Erythroblast (primary cell): ENCODE results near the gene FMN1.

Experiments used
- GATA1 ChIP-seq: IDR thresholded peaks from 2 replicates; pipeline ENCODE4 v1.6.1; 2011; ENCODE audit warnings: low read depth, mild to moderate bottlenecking, control low read depth, low read length, moderate library complexity
- POLR2A ChIP-seq: IDR thresholded peaks from 2 replicates; pipeline ENCODE4 v1.6.1; 2011; ENCODE audit warnings: mild to moderate bottlenecking, low read length

DNA sequence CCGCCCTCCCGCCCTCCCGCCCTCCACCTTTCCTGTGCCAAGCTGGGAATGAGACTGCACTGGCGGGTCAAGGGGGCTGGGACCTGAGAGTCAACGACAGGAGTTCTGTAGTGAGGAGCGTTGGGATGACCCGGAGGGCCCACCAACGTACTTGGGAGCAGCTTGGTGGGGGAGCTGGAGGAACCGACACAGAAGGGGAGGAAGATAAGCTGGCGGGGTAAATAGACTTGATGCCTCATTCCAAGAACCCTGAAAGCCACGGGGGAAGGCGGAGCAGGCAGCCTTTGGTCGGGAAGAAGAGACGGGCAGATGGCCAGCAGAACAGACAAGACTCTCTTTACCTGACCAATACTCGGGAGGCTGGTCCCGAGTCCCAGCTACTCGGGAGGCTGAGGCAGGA, 277 bp downstream of the FMN1 start:
- TF ChIP-seq POLR2A (no peak), GATA1 (no peak)
